ENCODE data around the gene TRIM36. TPM values are rescaled to one million over a fixed set of nuclear protein-coding genes. Genes with fewer than 3 reads are reported as not detected.

TRIM36 gene
- total RNA-seq, 1 donor from 2014 or later = 22.9 TPM

DNA sequence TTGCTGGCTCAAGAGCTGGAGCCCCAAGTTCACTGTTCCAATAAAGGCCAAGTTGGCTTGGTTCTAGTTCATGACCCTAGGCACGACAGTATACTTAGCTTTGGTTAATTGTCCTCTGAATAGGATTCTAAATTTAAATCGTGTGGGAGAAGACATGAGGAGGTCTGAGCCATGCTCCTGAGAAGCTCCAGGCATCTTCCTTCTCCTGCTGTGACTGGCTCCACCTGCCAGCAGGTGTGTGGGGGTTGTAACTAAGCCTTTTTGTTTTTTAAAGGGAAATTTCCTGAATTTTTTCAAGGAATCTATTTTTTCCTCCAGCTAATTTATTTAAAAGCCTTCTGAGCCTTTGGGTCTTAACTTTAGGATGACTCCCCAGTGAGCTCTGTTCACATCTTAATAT lies 20.2 kb upstream of the TRIM36 start:
- H3K27me3 Mint-ChIP-seq (ENCODE audit: low read depth) = peaks cover 18% of the 10 kb centered on the region
- no peak for DNase-seq (ENCODE audit: low read depth, low spot score)
- TF ChIP-seq, protein P1, sequence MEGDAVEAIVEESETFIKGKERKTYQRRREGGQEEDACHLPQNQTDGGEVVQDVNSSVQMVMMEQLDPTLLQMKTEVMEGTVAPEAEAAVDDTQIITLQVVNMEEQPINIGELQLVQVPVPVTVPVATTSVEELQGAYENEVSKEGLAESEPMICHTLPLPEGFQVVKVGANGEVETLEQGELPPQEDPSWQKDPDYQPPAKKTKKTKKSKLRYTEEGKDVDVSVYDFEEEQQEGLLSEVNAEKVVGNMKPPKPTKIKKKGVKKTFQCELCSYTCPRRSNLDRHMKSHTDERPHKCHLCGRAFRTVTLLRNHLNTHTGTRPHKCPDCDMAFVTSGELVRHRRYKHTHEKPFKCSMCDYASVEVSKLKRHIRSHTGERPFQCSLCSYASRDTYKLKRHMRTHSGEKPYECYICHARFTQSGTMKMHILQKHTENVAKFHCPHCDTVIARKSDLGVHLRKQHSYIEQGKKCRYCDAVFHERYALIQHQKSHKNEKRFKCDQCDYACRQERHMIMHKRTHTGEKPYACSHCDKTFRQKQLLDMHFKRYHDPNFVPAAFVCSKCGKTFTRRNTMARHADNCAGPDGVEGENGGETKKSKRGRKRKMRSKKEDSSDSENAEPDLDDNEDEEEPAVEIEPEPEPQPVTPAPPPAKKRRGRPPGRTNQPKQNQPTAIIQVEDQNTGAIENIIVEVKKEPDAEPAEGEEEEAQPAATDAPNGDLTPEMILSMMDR (conservative IDR thresholded peaks at IDR 0.05) = no peak
- H3K4me1 Mint-ChIP-seq = no peaks in the 10 kb centered on the region
- no peaks in the 10 kb centered on the region for H3K9me3 Mint-ChIP-seq
- H3K27ac Mint-ChIP-seq (ENCODE audit: unreplicated experiment) = no peak overlapping the region
- H3K4me3 Mint-ChIP-seq = no peak overlapping the region
- no peaks in the 10 kb centered on the region for H3K36me3 Mint-ChIP-seq (ENCODE audit: low read depth)

DNA sequence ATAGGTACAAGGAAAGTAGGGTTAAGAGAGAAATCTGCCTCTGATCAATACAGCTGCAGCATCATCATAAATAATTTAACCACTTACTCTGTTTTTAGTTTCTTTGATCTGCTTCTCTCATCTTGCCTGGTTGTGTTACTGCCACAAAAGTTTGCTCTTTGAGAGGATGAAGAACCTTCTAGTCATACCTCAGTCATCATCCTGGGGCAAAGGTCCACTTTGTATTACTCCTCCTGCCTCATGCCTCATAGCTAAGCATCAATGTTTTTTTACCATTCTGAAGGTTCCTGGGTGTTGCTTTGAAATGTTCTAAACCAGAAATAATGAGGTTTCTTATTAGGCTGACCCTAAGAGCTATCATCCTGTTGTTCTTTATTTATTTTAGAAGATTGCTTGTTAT lies 17.1 kb upstream of the TRIM36 start:
- Mint-ChIP-seq H3K27me3 (ENCODE audit: low read depth) (peaks cover 43% of the 10 kb centered on the region), H3K4me1 (no peaks in the 10 kb centered on the region), H3K9me3 (no peaks in the 10 kb centered on the region), H3K27ac (ENCODE audit: unreplicated experiment) (no peak overlapping the region), H3K4me3 (no peak overlapping the region), H3K36me3 (ENCODE audit: low read depth) (no peaks in the 10 kb centered on the region)
- DNase-seq (ENCODE audit: low read depth, low spot score) = no peak
- TF ChIP-seq, protein P1 (conservative IDR thresholded peaks at IDR 0.05) = no peak

DNA sequence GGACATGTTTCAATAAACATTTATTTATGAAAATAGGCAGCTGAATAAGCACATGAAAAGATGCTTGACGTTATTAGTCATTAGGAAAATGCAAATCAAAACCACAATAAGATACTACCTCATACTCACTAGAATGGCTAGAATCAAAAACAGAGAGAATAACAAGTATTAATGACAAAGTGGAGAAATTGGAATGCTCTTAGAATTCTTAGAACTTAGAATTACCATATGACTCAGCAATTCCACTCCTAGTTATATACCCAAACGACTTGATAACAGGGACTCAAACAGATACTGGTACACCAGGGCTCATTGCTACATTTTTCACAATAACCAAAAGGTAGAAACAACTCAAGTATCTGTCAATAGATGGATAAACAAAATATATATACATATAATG lies 15.1 kb upstream of the TRIM36 start:
- no peak overlapping the region for H3K27ac Mint-ChIP-seq (ENCODE audit: unreplicated experiment)
- H3K36me3 Mint-ChIP-seq (ENCODE audit: low read depth) = no peaks in the 10 kb centered on the region
- no peak overlapping the region for H3K4me3 Mint-ChIP-seq
- H3K27me3 Mint-ChIP-seq (ENCODE audit: low read depth) = peaks cover 64% of the 10 kb centered on the region
- DNase-seq (ENCODE audit: low read depth, low spot score) = no peak
- TF ChIP-seq, protein P1 (conservative IDR thresholded peaks at IDR 0.05) = no peak
- no peaks in the 10 kb centered on the region for H3K9me3 Mint-ChIP-seq
- peaks cover 9% of the 10 kb centered on the region for H3K4me1 Mint-ChIP-seq

DNA sequence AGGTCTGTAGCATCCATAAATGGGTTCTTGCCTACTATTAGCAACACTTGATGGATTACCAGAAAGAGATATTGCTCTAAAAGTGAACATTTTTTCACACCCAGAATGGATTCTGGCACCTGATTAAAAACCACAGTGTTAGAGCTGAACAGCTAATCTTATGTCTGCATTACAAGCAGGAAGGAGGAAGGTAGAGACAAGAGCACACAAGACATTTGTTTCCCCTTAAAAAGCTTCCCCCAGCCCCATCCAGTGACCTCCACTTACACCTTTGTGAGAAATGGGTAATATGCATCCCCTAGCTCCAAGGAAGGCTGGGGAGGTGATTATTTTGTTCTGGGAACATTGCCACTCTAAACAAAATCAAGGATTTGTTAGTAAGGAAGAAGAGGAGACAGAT lies 12.0 kb upstream of the TRIM36 start:
- no peak for DNase-seq (ENCODE audit: low read depth, low spot score)
- peak overlapping the region; percentile 93 for H3K4me3 Mint-ChIP-seq
- no peak overlapping the region for H3K27ac Mint-ChIP-seq (ENCODE audit: unreplicated experiment)
- H3K9me3 Mint-ChIP-seq = no peaks in the 10 kb centered on the region
- peaks cover 86% of the 10 kb centered on the region for H3K27me3 Mint-ChIP-seq (ENCODE audit: low read depth)
- peaks cover 10% of the 10 kb centered on the region for H3K4me1 Mint-ChIP-seq
- H3K36me3 Mint-ChIP-seq (ENCODE audit: low read depth) = peaks cover 3% of the 10 kb centered on the region
- TF ChIP-seq, protein P1 (conservative IDR thresholded peaks at IDR 0.05) = no peak

DNA sequence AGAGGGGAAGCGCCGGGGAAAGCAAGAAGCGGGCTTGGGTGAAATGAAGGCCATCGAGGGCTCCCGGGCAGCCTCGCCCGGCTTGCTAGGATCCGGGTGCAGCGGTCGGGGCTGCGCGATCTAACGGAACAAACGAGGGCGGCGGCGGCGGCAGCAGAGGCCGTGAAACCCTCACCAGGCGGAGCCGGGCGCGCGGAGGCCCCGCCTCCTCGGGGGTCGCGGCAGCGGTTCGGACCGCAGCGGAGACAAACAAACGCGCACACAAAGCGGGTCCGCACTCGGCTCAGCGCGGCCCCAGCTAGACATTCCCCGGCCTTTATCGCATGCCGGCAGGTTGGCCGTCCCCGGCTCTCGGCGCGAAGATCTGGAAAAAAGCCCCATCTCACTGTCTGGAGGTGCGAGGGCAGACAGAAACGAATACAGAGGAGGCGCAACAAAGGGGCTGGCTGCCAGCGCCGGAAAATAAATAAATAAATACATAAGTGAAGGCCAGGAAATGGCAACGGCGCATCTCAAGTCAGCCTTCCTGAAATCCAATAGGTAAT lies 10.5 kb upstream of the TRIM36 start:
- Mint-ChIP-seq H3K36me3 (ENCODE audit: low read depth) (peaks cover 3% of the 10 kb centered on the region), H3K27ac (ENCODE audit: unreplicated experiment) (peak overlapping the region; percentile 94)

More for the DNA sequence above, 10.5 kb upstream of the TRIM36 start:
- TF ChIP-seq, protein P1 (conservative IDR thresholded peaks at IDR 0.05) = no peak
- peak; percentile 70 for DNase-seq (ENCODE audit: low read depth, low spot score)
- Mint-ChIP-seq H3K4me1 (peaks cover 10% of the 10 kb centered on the region), H3K27me3 (ENCODE audit: low read depth) (peaks cover 82% of the 10 kb centered on the region), H3K4me3 (peak overlapping the region; percentile 93), H3K9me3 (no peaks in the 10 kb centered on the region)

Measured in neural crest cell (in vitro differentiated cells).